ENCODE data around the gene KLHL36. TPM values are rescaled to one million over a fixed set of nuclear protein-coding genes. Genes with fewer than 3 reads are reported as not detected.
"Not testable (repeated sequence)": the region's sequence is repeated elsewhere in the genome, so short reads cannot be mapped to it uniquely, and the experiment has no call there.

KLHL36 gene
- total and polyA plus RNA-seq, 8 donors, result 18.1 to 41.5 (median 26.5) TPM

GRCh38 chr16:84689111-84689510, 40.8 kb downstream of the KLHL36 start:
- Histone ChIP-seq H3K4me3 (no peak overlapping the region), H3K27ac (no peak overlapping the region), H3K36me3 (no peaks in the 10 kb centered on the region), H3K27me3 (no peaks in the 10 kb centered on the region), H3K4me1 (peaks cover 0 to 5% (median 3%) of the 10 kb centered on the region in 3 donors), H3K9me3 (no peaks in the 10 kb centered on the region)
- no peak for TF ChIP-seq CTCF (IDR thresholded peaks at IDR 0.05)
- ATAC-seq (no peak), DNase-seq (no peak), FAIRE-seq (no peak)
- intact Hi-C loops (cut with DNase I), result no loop called here
- WGBS, 2 donors, result 76 to 86% methylated on average over 8 of the region's 8 CpGs

GRCh38 chr16:84690088-84690819, 41.9 kb downstream of the KLHL36 start:
- no peaks in the 10 kb centered on the region for H3K27me3 ChIP-seq
- peaks cover 0 to 5% (median 3%) of the 10 kb centered on the region in 3 donors for H3K4me1 ChIP-seq

GRCh38 chr16:84692451-84693214, 44.3 kb downstream of the KLHL36 start:
- Histone ChIP-seq H3K27ac (no peak overlapping the region), H3K4me1 (peaks cover 0 to 5% (median 3%) of the 10 kb centered on the region in 3 donors), H3K9me3 (no peaks in the 10 kb centered on the region), H3K27me3 (no peaks in the 10 kb centered on the region), H3K36me3 (no peaks in the 10 kb centered on the region), H3K4me3 (no peak overlapping the region)
- DNase-seq (no peak), ATAC-seq (no peak), FAIRE-seq (no peak)
- TF ChIP-seq CTCF (IDR thresholded peaks at IDR 0.05), result no peak
- intact Hi-C loops (cut with DNase I), result no loop called here
- 86 to 87% methylated on average over 6 of the region's 6 CpGs for WGBS, 2 donors

More at GRCh38 chr16:84690088-84690819, 41.9 kb downstream of the KLHL36 start:
- TF ChIP-seq CTCF (IDR thresholded peaks at IDR 0.05), result no peak
- DNase-seq (no peak), FAIRE-seq (no peak), ATAC-seq (no peak)
- no peak overlapping the region for H3K27ac ChIP-seq
- no peak overlapping the region for H3K4me3 ChIP-seq
- H3K9me3 ChIP-seq, result no peaks in the 10 kb centered on the region
- intact Hi-C loops (cut with DNase I), result no loop called here
- 91 to 92% methylated on average over 6 of the region's 6 CpGs for WGBS, 2 donors
- H3K36me3 ChIP-seq, result no peaks in the 10 kb centered on the region

- not testable (repeated sequence) for ATAC-seq
- 92 to 95% methylated on average over 9 to 10 of the region's 10 CpGs for WGBS, 2 donors
Observed at GRCh38 chr16:84693869-84694268, 45.6 kb downstream of the KLHL36 start.

GRCh38 chr16:84694980-84695379, 46.7 kb downstream of the KLHL36 start:
- H3K4me1 ChIP-seq, result peaks cover 0 to 5% (median 3%) of the 10 kb centered on the region in 3 donors
- TF ChIP-seq CTCF (IDR thresholded peaks at IDR 0.05), result no peak
- no peak for DNase-seq
- H3K36me3 ChIP-seq, result no peaks in the 10 kb centered on the region
- H3K27me3 ChIP-seq, result no peaks in the 10 kb centered on the region
- ATAC-seq, result no peak
- no peak overlapping the region for H3K27ac ChIP-seq
- 88 to 95% methylated on average over 2 of the region's 2 CpGs for WGBS, 2 donors
- no peaks in the 10 kb centered on the region for H3K9me3 ChIP-seq
- no peak for FAIRE-seq
- no peak overlapping the region for H3K4me3 ChIP-seq
- intact Hi-C loops (cut with DNase I), result no loop called here

More at GRCh38 chr16:84693869-84694268, 45.6 kb downstream of the KLHL36 start:
- H3K27me3 ChIP-seq; H3K4me3 ChIP-seq; intact Hi-C loops (cut with DNase I); DNase-seq; H3K9me3 ChIP-seq; H3K4me1 ChIP-seq; H3K27ac ChIP-seq; FAIRE-seq; H3K36me3 ChIP-seq: not testable (repeated sequence)
